Measurements from ENCODE around the gene CDK5RAP3.

GRCh38 chr17:47981462-47981861, 10.5 kb downstream of the CDK5RAP3 start:
- TF ChIP-seq CTCF (IDR thresholded peaks at IDR 0.05; ENCODE audit: insufficient read depth, low read length) (no peak), GABPA (IDR thresholded peaks at IDR 0.05; ENCODE audit: low read depth) (no peak)

Data from HL-60 (cell line).